A204.1 (cell line): ENCODE measurements around the gene PGAP2.
"Not testable (repeated sequence)": the region's sequence is repeated elsewhere in the genome, so short reads cannot be mapped to it uniquely, and the experiment has no call there.

Experiments used
- FAIRE-seq: peaks from 2 replicates; lab custom pipeline; 2012; peaks lifted over from hg19 to GRCh38; lab: Jason Lieb, UNC

The PGAP2 gene

GRCh38 chr11:3856856-3857553 is 48.6 kb downstream of the PGAP2 start:
- FAIRE-seq, result no peak

GRCh38 chr11:3857628-3858027 is 49.3 kb downstream of the PGAP2 start:
- FAIRE-seq, result no peak

GRCh38 chr11:3859373-3859881 is 51.1 kb downstream of the PGAP2 start:
- no peak for FAIRE-seq

GRCh38 chr11:3860375-3860774 is 52.0 kb downstream of the PGAP2 start:
- FAIRE-seq, result no peak

GRCh38 chr11:3860898-3861393 is 52.6 kb downstream of the PGAP2 start:
- FAIRE-seq, result not testable (repeated sequence)

GRCh38 chr11:3861683-3862082 is 53.3 kb downstream of the PGAP2 start:
- no peak for FAIRE-seq

GRCh38 chr11:3865388-3866193 is 57.2 kb downstream of the PGAP2 start:
- no peak for FAIRE-seq

- no peak for FAIRE-seq
Observed at GRCh38 chr11:3866206-3866605, 57.8 kb downstream of the PGAP2 start.

GRCh38 chr11:3866836-3867208 is 58.5 kb downstream of the PGAP2 start:
- no peak for FAIRE-seq

GRCh38 chr11:3867209-3868091 is 59.1 kb downstream of the PGAP2 start:
- FAIRE-seq, result no peak

- FAIRE-seq, result no peak
Observed at GRCh38 chr11:3873712-3874349, 65.5 kb downstream of the PGAP2 start.
